ENCODE results near the gene PSMC6.

PSMC6 gene

GRCh38 chr14:52767058-52767833 is 60.2 kb downstream of the PSMC6 start:
- H3K4me1 ChIP-seq: peaks cover 0 to 2% (median 0%) of the 10 kb centered on the region in 4 donors
- H3K27me3 ChIP-seq: no peaks in the 10 kb centered on the region
- no peak for TF ChIP-seq CTCF (IDR thresholded peaks at IDR 0.05)
- H3K9me3 ChIP-seq: no peaks in the 10 kb centered on the region
- DNase-seq: no peak
- peaks cover 35 to 43% (median 42%) of the 10 kb centered on the region in 3 donors for H3K36me3 ChIP-seq
- H3K27ac ChIP-seq: no peak overlapping the region
- intact Hi-C loops (cut with DNase I; ENCODE audit: low total_unique reads): no loop called here
- H3K4me3 ChIP-seq: no peak overlapping the region

- Histone ChIP-seq H3K27ac (no peak overlapping the region), H3K4me1 (peaks cover 0 to 6% (median 0%) of the 10 kb centered on the region in 4 donors), H3K36me3 (peaks cover 33 to 47% (median 42%) of the 10 kb centered on the region in 3 donors), H3K4me3 (no peak overlapping the region), H3K9me3 (no peaks in the 10 kb centered on the region), H3K27me3 (no peaks in the 10 kb centered on the region)
- intact Hi-C loops (cut with DNase I; ENCODE audit: low total_unique reads): no loop called here
- no peak for TF ChIP-seq CTCF (IDR thresholded peaks at IDR 0.05)
- DNase-seq: no peak
These were observed 62.9 kb downstream of the PSMC6 start for GRCh38 chr14:52769887-52770286.

GRCh38 chr14:52776816-52777215 is 69.8 kb downstream of the PSMC6 start:
- no peaks in the 10 kb centered on the region for H3K27me3 ChIP-seq
- H3K4me1 ChIP-seq: peaks cover 0 to 6% (median 0%) of the 10 kb centered on the region in 4 donors
- H3K4me3 ChIP-seq: no peak overlapping the region
- no peaks in the 10 kb centered on the region for H3K9me3 ChIP-seq
- TF ChIP-seq CTCF (IDR thresholded peaks at IDR 0.05): no peak
- intact Hi-C loops (cut with DNase I; ENCODE audit: low total_unique reads): no loop called here
- peaks cover 24 to 45% (median 39%) of the 10 kb centered on the region in 3 donors for H3K36me3 ChIP-seq
- H3K27ac ChIP-seq: no peak overlapping the region
- no peak for DNase-seq
